Stimulated activated CD4-positive, alpha-beta T cell treated with anti-CD3 and anti-CD28 coated beads, TNF-alpha, amount 100 ng/mL, for 4 hours (primary cell): ENCODE measurements around the gene CYP2A6.
A peak's percentile ranks its signal among the peaks of the same experiment; 100 is the strongest.
"Not testable (repeated sequence)": the region's sequence is repeated elsewhere in the genome, so short reads cannot be mapped to it uniquely, and the experiment has no call there.

Experiments
- DNase-seq, 3 experiments: peaks; one replicate each; pipeline ENCODE4 v3.0.0-alpha.2; 2020; ENCODE audit warnings: low read depth in 3 of 3

The CYP2A6 gene

GRCh38 chr19:40850277-40850676, at the start of gene CYP2A6:
TSS of gene CYP2A6 (minus strand) at chr19:40850447. CDS start at chr19:40850426, 21 bp downstream.
- DNase-seq, result not testable (repeated sequence)

- not testable (repeated sequence) for DNase-seq
Observed at GRCh38 chr19:40899964-40900363, 49.7 kb upstream of the CYP2A6 start.

- not testable (repeated sequence) for DNase-seq
Observed at GRCh38 chr19:40896843-40897789, 46.9 kb upstream of the CYP2A6 start.

GRCh38 chr19:40896418-40896796, 46.2 kb upstream of the CYP2A6 start:
- DNase-seq, result no peak

- DNase-seq, result no peak
Observed at GRCh38 chr19:40893112-40893511, 42.9 kb upstream of the CYP2A6 start.

GRCh38 chr19:40889366-40889765, 39.1 kb upstream of the CYP2A6 start:
- DNase-seq, result no peak

- no peak for DNase-seq
Observed at GRCh38 chr19:40888191-40888590, 37.9 kb upstream of the CYP2A6 start.

- not testable (repeated sequence) for DNase-seq
Observed at GRCh38 chr19:40884187-40884931, 34.1 kb upstream of the CYP2A6 start.

- not testable (repeated sequence) for DNase-seq
Observed at GRCh38 chr19:40882062-40882461, 31.8 kb upstream of the CYP2A6 start, which contains the start of gene CYP2A7. TSS of gene CYP2A7 (minus strand) at chr19:40882231. CDS start at chr19:40882210, 21 bp downstream.

GRCh38 chr19:40879349-40879748, 29.1 kb upstream of the CYP2A6 start:
- not testable (repeated sequence) for DNase-seq

- peak; percentile 70 to 80 (median 75) for DNase-seq
Observed at GRCh38 chr19:40875526-40875951, 25.3 kb upstream of the CYP2A6 start.

GRCh38 chr19:40874874-40875273, 24.6 kb upstream of the CYP2A6 start:
- DNase-seq, result not testable (repeated sequence)

- not testable (repeated sequence) for DNase-seq
Observed at GRCh38 chr19:40873873-40874272, 23.6 kb upstream of the CYP2A6 start.

- no peak for DNase-seq
Observed at GRCh38 chr19:40872209-40872608, 22.0 kb upstream of the CYP2A6 start.

GRCh38 chr19:40867701-40868100, 17.5 kb upstream of the CYP2A6 start:
- no peak for DNase-seq

- not testable (repeated sequence) for DNase-seq
Observed at GRCh38 chr19:40864739-40865496, 14.7 kb upstream of the CYP2A6 start.

GRCh38 chr19:40862785-40863184, 12.5 kb upstream of the CYP2A6 start:
- DNase-seq, result no peak

GRCh38 chr19:40862333-40862732, 12.1 kb upstream of the CYP2A6 start:
- DNase-seq, result no peak

- no peak for DNase-seq
Observed at GRCh38 chr19:40858109-40858508, 7.9 kb upstream of the CYP2A6 start.

GRCh38 chr19:40852467-40853152, 2.4 kb upstream of the CYP2A6 start:
- DNase-seq, result not testable (repeated sequence)

GRCh38 chr19:40846722-40847121, 3.5 kb downstream of the CYP2A6 start:
- not testable (repeated sequence) for DNase-seq
